AG09309 (cell line): Measurements from ENCODE around the gene ZNF710.

Experiments
- DNase-seq: peaks from one replicate; pipeline ENCODE4 v3.0.0-alpha.2; 2010; ENCODE audit warnings: low read depth
- H3K4me3 ChIP-seq: 2 replicates; pipeline ENCODE4 v1.5.1; 2011; ENCODE audit warnings: mild to moderate bottlenecking, low read depth, low read length, moderate library complexity; ENCODE audit not compliant: control insufficient read depth
- CTCF ChIP-seq: IDR thresholded peaks from 2 replicates; pipeline ENCODE4 v1.5.1; 2011; ENCODE audit warnings: mild to moderate bottlenecking, low read depth, low read length, inconsistent platforms; ENCODE audit not compliant: insufficient read depth, control insufficient read depth; ENCODE audit errors: missing control alignments

Gene ZNF710

GRCh38 chr15:90040618-90041017, 39.5 kb downstream of the ZNF710 start:
- TF ChIP-seq CTCF = no peak
- no peak for DNase-seq

GRCh38 chr15:90042356-90042755, 41.2 kb downstream of the ZNF710 start:
- no peak for TF ChIP-seq CTCF
- no peak overlapping the region for H3K4me3 ChIP-seq
- DNase-seq = no peak

More at GRCh38 chr15:90040618-90041017, 39.5 kb downstream of the ZNF710 start:
- no peak overlapping the region for H3K4me3 ChIP-seq

GRCh38 chr15:90042766-90043529, 41.8 kb downstream of the ZNF710 start:
- no peak overlapping the region for H3K4me3 ChIP-seq
- DNase-seq = no peak
- no peak for TF ChIP-seq CTCF

GRCh38 chr15:90043530-90044010, 42.4 kb downstream of the ZNF710 start:
- DNase-seq = no peak
- no peak for TF ChIP-seq CTCF

GRCh38 chr15:90044191-90044590, 43.1 kb downstream of the ZNF710 start:
- DNase-seq = no peak
- TF ChIP-seq CTCF = no peak
- H3K4me3 ChIP-seq = no peak overlapping the region

More at GRCh38 chr15:90043530-90044010, 42.4 kb downstream of the ZNF710 start:
- no peak overlapping the region for H3K4me3 ChIP-seq

- TF ChIP-seq CTCF = no peak
- DNase-seq = no peak
- no peak overlapping the region for H3K4me3 ChIP-seq
Measured at GRCh38 chr15:90044916-90045371, 43.8 kb downstream of the ZNF710 start.
